Spleen (tissue), 7 donors: ENCODE data around the gene PPP4C.

Experiments
- POLR2A ChIP-seq, 3 donors: fragments of 450-650 bp; IDR thresholded peaks; one replicate each; pipeline ENCODE4 v1.5.1; 2017; ENCODE audit warnings: antibody characterized with exemption in 3 of 3, mild to moderate bottlenecking in 1 of 3
- TF ChIP-seq, protein P1 (sequence below), 11 experiments: fragments of 200-600 bp in 7 of 11; fragments of 450-650 bp in 4 of 11; sonication (generic) in 4 of 11; IDR thresholded peaks in 8 of 11; conservative IDR thresholded peaks in 3 of 11; 1 replicate in 7 of 11; 2 replicates in 4 of 11; pipeline versions ENCODE4 v1.4.0 to v1.8.0; 2016 to 2021; ENCODE audit warnings: antibody characterized with exemption in 11 of 11, inconsistent platforms in 4 of 11, mild to moderate bottlenecking in 1 of 11
- donor health status: DM: no; HTN: no; CAD: no; lungs with moderate emphysema.
- donor health status: DM: no; HTN: no; CAD: no.
- donor health status: DM: no; HTN: no; CAD: no.

DNA sequence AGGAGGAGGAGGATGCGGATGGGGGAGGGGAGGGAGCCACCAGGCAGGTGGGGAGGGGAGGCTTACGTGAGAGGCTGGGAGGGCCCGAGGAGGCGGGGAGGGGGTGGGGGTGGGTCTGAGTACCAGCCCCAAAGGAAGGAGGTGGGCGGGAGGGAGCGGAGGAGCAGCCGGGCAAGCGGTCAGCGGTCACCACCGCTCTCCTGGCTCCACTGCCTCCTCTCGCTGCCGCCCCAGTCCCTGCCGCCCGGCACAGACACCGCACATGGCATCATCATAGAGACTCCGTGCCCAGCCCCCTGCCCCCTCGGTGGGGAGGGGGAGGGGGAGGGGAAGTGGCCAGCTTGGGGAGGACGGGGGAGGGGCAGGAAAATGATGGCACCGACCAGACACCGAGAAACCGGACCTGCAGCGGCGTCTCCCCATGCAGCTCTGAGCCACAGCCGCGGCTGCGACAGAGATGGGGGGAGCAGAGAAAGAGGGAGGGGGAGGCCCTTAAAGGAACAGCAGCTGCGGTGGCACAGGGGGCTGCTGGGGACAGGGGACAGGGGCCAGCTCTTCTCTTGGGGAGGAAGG, 44.9 kb upstream of the PPP4C start, which contains the start of gene TLCD3B:
- TF ChIP-seq, protein P1, sequence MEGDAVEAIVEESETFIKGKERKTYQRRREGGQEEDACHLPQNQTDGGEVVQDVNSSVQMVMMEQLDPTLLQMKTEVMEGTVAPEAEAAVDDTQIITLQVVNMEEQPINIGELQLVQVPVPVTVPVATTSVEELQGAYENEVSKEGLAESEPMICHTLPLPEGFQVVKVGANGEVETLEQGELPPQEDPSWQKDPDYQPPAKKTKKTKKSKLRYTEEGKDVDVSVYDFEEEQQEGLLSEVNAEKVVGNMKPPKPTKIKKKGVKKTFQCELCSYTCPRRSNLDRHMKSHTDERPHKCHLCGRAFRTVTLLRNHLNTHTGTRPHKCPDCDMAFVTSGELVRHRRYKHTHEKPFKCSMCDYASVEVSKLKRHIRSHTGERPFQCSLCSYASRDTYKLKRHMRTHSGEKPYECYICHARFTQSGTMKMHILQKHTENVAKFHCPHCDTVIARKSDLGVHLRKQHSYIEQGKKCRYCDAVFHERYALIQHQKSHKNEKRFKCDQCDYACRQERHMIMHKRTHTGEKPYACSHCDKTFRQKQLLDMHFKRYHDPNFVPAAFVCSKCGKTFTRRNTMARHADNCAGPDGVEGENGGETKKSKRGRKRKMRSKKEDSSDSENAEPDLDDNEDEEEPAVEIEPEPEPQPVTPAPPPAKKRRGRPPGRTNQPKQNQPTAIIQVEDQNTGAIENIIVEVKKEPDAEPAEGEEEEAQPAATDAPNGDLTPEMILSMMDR (IDR thresholded peaks at IDR 0.05 in 8 of 11, conservative IDR thresholded peaks at IDR 0.05 in 3 of 11): no peak
- TF ChIP-seq POLR2A (IDR thresholded peaks at IDR 0.05): no peak
